GM21529 (cell line): ENCODE data around the gene ALPG.
"Not testable (repeated sequence)": the region's sequence is repeated elsewhere in the genome, so short reads cannot be mapped to it uniquely, and the experiment has no call there.

Experiments used
- ATAC-seq: cut with Tn5 transposase; IDR thresholded peaks from one replicate; pipeline ENCODE4 v1.9.1; 2021; ENCODE audit not compliant: unreplicated experiment

ALPG gene

DNA sequence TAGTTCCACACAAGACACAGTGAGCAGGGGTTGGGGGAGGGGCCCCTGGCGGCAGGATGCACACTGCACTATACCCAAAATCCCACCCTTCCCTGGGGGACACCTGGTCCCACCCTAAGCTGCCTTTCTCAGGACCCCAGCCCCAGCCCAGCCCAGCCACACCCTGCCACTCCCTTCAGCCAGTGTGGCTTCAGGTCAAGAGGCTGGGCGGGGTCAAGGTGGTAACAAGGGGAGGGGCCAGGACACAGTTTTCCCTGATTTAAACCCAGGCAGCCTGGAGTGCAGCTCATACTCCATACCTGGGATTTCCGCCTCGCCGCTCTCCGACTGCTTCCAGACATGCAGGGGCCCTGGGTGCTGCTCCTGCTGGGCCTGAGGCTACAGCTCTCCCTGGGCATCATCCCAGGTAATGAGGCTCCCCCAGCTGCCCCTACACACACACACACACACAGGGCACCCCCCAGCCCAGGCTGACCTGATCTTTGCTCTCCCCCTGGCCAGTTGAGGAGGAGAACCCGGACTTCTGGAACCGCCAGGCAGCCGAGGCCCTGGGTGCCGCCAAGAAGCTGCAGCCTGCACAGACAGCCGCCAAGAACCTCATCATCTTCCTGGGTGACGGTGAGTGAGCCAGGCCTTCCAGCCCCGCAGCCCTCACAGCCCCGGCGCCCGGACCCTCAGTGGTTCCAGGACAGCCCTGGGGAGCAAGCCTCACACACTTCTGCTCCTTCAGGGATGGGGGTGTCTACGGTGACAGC, at the start of gene ALPG:
Gene ALPG, plus strand, starts transcription at position 289 of the 755 bp plus-strand sequence. Its CDS starts 51 bp downstream, at position 340.
- no peak for ATAC-seq

DNA sequence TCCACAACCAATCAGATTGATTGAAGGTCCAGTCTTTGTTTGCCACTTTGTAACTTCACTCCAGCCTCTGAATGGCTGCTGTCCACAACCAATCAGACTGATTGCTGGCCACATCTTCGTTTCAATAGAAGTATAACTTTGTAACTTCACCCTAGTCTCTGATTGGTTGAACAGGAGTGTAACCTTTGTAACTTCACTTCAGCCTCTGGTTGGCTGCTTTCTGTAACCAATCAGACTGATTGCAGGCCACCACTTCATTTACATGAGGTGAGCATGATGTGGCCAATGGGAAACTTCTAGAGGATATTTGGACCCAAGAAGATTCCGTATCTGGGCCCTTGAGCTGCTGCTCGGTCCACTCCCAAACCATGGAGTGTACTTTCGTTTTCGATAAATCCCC, 45.0 kb upstream of the ALPG start:
- no peak for ATAC-seq

DNA sequence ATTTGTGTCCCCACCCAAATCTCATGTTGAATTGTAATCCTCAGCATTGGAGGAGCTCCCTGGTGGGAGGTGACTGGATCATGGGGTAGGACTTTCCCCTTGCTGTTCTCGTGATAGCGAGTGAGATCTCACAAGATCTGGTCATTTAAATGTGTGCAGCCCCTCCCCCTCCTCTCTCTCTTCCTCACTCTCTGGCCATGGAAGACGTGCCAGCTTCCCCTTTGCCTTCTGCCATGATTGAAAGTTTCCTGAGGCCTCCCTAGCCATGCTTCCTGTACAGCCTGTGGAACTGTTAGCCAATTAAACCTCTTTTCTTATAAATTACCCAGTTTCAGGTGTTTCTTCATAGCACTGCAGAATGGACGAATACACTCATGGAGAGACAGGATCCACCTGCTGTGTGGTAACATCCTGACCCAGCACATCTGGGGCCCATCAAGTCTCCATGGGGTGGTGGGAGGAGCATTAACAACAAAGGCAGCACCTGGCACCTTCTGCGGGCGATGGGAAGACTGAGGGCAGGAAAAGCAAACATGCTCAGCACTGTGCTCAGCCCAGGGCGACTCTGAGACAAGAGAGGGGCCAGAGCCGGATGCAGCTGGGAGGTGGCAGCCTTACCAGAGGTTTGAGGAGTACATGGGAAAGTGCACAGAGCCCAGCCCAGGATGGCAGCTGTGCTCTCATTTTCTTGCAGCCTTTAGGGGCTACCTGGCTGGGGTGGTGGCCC, 44.3 kb upstream of the ALPG start:
- no peak for ATAC-seq

DNA sequence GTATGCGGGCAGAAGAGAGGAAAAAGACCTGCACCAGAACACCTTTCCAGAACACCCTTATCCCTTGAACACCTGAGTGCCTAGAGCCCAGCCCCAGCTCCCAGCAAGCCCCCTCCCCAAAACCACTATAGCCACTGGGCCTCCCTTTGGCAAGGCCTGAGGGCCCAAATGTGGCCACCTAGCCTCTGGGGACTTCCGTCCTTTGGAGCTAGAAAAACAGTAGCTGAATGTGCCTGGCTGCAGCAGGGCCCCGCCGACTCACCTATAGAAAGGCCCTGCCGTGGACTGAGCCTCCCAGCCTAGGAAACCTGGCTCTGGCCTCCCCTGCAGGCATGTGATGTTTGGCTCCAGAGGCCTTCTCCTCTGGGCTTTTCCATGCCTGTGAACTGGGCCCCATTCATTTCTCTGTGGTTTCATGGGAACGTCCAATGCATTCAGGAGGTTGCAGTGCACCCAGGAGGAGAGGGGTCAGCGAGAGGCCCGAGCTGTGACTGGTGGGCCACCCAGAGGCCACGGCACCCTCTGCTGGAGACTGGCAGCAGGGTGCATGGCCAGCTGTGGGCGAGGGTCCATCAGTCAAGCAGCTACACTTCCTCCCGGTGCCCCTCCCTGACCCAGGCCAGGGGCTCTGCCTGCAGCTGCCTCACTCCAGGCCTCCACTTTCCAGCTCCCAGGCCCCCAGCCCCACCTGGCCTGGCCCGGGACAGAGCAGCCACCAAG, 43.4 kb upstream of the ALPG start:
- ATAC-seq, result peak; percentile 7

DNA sequence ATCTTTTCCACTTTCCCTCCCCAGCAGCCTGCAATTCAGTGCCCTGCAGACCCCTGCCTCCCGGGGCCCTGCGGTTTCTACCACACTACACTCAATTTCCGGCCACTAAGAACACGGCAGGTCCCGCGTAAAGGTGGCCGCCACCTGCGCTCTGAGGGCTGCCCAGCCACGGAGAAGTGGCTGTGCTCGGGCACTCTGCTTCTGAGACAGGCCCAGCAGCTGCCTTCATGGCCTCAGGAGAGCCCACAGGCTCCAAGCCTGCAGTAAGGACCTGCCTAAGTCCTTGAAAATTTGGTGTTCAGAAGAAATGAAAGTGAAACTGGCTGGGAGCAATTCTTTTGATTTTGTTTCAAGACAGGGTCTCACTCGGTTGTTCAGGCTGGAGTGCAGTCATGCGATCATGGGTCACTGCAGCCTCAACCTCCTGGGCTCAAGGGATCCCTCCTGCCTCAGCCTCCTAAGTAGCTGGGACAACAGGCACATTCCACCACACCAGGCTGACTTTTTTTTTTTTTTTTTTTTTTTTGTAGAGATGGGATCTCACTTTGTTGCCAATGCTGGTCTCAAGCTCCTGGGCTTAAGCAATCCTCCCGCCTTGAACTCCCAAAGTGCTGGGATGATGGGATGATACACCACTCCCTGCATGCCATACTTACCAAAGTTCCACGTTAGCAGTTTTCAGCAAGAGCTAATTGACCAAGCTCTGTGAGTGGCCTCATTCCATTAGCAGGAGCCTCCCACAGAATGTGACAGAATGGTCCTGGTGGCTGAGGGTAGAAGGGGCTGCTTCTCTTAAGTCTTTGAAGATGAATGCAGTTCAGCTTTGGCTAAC, 42.6 kb upstream of the ALPG start:
- ATAC-seq, result peak; percentile 73

DNA sequence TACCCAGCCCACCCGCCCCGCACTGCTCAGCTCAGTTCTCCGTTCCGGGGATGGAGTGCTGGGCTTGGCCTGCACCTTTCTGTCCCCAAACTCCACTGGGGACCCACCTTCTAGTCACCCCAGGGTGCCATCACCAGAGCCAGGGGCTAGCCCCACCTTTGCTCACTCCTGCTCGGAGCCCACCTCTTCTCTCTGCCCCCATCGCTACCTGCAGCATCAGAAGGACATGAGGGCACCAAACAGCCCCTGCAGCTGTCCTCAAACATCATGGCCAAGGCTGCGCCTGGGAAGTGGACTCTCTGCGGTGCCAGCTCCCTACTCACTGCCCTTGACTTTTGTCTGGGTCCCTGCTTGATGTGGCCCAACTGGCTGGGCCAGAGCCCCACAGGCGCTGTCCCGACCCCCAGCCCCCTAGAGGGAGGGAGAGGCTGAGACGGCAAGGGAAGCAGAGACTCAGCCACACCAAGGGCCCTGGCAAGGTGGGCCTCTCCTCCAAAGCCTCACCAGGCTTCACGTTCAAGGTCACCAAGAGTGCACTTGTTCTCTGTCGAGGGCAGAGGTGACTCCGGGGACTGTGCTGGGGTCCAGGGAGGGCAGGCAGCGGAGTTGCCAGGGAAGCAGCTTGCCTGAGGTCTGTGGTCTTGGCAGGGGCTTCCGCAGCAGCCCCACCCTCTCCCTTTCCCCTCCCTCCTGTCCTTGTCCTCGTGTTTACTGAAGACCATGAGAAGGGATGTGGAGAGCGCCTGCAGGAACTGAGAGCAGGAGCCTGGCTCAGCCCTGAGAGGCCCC, 41.6 kb upstream of the ALPG start:
- not testable (repeated sequence) for ATAC-seq

DNA sequence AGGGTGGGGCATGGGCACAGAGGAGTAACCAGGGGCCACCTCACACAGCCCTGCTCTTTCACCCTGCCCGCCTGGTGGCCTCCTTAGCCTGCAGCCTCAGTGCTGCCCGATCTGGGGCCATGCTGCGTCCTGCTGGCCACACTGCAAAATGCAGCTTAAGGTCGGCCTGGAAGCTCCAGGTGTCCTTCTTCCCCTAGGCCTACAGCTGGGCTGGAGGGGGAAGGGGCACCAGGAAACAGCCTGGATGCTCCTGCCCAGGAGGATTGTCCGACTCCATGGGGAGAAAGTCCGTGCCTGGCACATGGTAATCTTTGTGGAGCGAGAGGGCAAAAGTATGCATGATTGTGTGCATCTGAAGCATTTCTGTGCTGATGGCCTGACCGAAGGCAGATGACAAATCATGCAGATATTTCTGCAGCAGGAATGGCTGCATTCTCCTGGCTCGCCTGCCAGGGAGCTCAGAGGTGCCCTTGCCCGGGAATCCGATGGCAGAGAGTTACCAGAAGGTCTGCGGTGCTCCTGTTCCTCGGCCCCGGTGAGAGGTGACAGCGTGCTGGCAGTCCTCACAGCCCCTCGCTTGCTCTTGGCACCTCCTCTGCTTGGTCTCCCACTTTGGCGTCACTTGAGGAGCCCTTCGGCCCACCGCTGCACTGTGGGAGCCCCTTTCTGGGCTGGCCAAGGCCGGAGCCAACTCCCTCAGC, 40.9 kb upstream of the ALPG start:
- no peak for ATAC-seq

DNA sequence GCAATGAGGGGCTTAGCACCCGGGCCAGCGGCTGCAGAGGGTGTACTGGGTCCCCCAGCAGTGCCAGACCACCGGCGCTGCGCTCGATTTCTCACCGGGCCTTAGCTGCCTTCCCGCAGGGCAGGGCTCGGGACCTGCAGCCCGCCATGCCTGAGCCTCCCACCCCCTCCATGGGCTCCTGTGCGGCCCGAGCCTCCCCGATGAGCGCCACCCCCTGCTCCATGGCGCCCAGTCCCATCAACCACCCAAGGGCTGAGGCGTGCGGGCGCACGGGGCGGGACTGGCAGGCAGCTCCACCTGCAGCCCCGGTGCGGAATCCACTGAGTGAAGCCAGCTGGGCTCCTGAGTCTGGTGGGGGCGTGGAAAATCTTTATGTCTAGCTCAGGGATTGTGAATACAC, 40.2 kb upstream of the ALPG start:
- ATAC-seq, result not testable (repeated sequence)

DNA sequence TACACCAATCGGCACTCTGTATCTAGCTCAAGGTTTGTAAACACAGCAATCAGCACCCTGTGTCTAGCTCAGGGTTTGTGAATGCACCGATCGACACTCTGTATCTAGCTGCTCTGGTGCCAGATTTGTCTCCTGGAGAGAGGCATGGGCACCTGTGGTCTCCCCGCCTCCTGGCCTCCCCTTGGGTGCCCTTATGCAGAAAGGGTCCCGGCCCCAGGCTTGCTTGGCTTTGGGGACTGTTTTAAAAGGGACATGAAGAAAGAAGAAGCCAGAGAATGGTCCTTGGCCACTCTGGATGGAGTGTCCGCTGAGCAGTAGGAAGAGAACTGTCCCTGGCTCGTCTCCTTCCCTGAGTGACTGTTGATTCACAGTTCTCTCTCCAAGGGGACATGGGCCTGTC, 39.6 kb upstream of the ALPG start:
- no peak for ATAC-seq

DNA sequence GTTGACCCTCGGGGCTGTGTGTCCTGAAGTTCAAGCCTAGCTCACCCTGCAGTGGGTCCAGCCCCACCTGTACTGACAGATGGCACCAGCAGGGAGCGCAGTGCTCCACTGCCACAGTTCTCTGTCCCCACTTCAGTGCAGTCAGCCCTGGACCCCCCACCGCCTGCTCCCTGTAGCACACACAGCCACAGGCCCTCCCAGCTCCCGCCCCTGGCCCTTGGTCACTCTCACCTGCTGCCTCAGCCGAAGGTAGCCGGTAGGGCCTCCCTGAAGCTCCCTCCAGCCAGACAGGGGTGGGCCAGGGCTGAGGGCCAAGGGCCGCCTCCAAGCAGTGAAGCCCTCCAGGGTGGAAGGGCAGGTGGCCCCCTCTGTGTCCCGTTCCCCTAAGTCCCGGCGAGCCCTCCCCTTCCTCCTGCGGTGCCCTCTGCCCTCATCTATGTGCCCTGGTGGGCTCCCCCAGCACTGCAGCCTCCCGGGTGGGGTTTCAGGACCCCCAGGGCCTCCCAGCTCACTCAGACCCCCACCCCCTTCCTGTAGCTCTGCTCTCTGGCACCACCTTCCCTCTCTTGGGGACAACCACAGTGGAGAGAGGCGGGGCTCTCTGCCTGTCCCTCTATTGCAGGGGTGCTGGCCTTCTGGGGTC, 38.9 kb upstream of the ALPG start:
- ATAC-seq, result no peak

DNA sequence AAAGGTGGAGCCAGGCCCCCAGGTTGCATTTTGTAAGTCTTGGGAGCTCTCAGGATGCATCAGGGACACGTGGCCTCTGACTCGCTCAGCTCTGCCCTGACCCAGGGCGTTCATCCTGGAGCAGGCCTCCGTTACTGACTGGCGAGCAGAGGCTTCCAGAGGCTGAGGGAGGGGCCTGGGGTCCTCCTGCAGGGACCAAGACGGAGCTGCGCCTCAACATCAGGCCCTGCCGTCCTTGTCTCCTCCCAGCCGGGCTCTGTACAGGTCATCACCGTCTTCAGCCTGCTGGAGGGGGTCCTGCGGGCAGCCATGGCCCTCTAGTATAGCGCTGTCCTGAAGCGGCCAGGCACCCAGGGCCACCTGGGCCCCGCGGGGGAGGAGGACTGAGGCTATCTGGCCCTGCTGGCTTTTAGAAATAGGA, 38.3 kb upstream of the ALPG start:
- ATAC-seq, result no peak

DNA sequence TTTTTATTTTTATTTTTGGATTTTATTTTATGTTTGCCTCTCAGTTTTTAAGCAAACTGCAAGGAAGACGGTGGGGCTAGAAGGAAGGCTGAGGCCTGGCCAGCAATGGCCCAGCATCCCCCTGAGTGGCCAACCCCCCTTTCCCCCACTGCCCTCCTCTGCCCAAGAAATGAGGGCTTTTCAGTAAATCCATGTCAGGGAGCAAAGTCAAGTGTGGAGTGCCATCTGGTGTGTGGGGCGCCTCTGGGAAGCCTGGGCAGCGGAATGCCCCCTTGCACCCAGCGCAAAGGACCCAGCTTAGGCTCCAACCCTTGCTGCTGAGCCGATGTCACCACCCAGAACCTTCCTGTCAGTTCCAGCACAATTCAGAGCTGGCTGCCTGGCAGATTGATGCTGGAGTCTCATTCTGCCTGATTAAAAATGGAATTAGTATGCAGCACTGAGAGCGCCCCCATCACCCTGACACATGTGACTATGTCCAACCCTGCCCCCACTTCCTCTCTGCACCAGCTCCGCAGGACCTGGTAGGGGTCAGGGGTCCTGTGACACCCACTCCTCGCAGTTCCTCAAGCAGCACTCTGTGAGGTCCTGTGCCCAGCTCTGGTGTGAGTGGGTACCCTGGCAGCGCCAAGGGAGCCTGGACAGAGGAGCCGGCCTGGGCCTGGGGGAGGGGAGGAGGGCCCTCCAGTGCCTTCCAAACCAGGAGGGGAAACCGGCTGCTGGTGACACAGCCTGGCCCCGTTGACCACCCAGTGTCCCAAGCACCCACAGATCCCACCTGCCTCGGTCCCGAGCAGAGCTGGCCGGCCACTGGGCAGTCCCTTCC, 37.3 kb upstream of the ALPG start:
- ATAC-seq, result no peak

DNA sequence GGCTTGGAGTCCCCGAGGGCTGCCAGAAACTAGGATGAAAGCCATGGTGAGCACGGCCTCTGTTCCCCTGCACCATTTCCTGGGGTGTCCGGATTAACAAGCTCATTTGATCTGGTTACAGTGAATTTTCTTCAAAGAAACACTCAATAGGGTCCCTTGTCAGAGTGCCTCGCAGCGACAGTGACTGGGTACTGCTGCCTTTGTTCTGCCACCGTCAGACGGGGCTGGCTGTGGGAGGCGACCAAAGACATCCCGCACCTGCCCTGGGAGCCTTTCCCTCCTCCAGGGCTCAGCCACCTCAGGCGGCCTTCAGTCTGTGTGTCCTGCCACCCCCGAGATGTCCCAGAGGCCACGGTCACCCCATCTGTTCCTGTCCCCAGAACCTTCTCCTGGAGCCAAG, 36.6 kb upstream of the ALPG start:
- not testable (repeated sequence) for ATAC-seq

DNA sequence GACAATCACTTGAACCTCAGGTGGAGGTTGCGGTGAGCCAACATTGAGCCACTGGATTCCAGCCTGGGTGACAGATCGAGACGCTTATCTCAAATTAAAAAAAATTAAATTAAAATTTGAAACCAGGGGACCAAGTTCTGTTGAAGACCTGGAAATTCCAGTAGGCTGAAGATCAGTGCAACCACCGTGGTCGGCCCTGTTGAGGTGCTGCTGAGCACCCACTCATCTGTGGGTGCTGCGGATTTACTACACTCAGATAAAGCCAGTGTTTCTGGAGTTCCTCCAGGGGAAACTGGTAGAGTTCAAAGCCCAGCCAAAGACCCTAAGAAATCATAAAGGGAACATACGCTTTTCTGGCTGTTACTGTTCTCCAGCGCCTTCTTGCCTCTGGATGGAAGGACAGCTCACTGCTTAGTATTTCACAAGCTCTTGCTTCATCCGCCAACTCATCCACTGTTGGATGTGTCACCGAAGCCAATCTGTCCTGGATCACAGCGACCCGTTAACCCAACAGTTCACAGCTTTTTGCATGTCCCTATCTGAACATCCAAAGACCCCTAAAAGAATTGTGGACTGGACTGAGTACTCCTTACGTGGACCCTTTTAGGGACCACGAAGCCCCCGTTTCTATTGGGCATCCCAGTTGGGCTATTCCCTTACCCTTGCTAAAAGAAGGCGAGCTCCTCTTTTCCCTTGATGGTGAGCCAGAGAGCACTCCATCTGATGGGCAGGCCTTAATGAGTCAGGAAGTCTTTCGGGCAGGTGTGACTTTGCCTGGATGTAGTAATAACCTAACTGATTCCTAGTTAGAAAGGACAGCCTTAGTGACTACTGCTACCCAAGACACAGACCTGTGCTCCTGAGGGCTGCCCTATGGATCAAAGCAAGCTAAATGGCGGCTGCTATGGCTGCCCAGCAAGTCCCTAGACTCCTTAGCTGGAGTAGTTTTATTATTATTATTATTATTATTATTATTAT, 34.1 kb upstream of the ALPG start:
- no peak for ATAC-seq

DNA sequence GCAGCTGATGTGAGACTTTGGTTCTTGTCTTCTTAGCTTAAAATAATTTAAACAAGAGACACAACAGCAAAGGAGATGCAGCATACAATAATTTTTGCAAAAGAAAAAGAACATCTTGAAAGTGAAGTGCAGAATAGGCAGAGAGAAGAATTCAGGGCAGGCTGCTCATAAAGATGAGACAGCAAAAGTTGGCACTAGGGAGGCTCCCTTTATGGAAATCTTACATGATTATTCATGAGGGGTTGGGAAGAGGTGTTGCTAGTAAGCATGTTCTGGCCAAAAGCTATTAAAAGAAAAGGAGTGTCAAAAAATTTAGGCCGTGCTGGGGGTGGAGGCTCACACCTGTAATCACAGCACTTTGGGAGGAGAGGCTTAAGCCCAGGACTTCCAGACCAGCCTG, 32.3 kb upstream of the ALPG start:
- no peak for ATAC-seq

DNA sequence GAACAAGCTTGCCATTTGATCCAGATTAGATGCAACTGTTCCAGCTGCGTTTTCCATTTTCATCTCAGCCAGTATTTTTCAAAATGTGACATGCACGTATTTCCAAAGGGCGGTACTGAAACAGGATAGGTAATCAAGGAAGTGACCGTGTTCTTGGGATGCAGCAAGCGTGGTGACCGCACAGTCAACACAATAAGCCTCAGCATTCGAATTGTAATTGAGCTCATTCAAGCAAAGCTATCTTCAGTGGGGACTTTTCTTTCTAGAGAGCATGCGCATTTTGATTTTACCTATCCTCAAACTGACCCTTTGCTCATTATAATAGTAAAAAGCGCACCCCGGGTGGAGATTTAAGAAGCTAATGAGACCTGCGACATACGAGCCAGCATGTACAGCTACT, 31.5 kb upstream of the ALPG start:
- no peak for ATAC-seq

DNA sequence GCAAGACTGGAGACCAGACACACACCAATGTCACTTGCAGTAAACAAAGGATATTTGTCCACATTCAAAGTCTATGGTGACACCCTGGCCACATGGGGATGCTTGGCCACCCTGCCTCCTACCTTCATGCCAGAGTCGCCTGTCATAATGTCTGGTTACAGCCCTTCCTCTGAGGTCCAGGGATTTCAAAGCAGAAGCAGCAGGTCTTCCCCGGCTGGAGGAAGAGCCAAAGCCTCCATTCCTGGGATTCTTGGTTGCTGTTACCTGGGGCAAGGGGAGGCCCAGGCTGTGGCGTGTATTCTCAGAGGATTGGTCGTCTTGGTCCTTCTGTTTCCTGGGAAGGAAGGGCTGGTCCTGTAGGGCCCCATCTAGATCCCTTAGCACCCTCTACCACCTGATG, 30.4 kb upstream of the ALPG start:
- ATAC-seq, result no peak
